HL-60/S4 treated with retinoic acid at 250 ng/mL for 4 days and 3 days (cell line): Measurements from ENCODE around the gene DAPK1.
"Not testable (repeated sequence)": the region's sequence is repeated elsewhere in the genome, so short reads cannot be mapped to it uniquely, and the experiment has no call there.

ENCODE experiments used
- in situ Hi-C: fragments of 300-500 bp; cut with MboI; formaldehyde crosslinking; loops from 2 replicates; pipeline ENCODE4 v1.7.0; 2022; ENCODE audit warnings: low sequenced_read_pairs

Gene DAPK1

GRCh38 chr9:87498046-87498810, 561 bp downstream of the DAPK1 start:
- in situ Hi-C loops = no loop called here

- in situ Hi-C loops = no loop called here
These were observed 1.2 kb downstream of the DAPK1 start for GRCh38 chr9:87498811-87499360.

GRCh38 chr9:87499424-87500017, 1.9 kb downstream of the DAPK1 start:
- in situ Hi-C loops = no loop called here

DNA sequence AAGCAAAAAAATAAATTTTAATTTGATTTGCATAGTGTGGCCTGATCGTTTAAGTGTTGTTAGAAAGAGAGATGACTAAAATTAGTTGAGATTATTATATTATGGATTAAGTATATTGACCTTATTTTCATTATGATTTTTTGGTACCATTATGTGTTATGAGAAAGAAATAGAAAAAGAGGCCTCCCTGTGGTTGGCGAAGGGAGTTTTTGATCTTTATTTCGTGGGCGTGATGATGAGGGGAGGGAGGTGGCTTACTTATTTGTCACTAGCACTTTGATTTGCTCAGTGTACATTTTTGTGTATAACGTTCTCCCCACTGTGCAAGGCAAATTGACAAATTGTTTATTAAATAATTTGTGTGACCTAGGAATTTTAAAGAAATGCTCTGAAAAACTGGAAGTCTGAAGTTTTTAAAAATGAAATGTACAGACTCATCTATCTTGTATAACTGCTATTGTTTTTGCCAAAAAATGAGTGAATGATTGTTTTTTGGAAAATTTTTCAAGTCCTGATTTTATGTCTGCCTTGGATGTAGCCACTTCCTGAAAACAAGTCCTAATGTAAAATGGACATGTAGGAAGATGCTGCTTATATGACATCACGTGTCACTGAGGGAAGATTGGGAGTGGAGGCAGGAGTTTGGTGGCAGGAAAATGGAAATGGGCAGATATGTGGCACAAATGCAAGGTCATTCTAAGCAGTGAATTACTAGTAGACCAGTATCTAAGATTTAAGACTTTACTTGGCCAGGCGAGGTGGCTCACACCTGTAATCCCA, 3.0 kb downstream of the DAPK1 start:
- in situ Hi-C loops = no loop called here

GRCh38 chr9:87501271-87501656, 3.6 kb downstream of the DAPK1 start:
- in situ Hi-C loops = not testable (repeated sequence)

DNA sequence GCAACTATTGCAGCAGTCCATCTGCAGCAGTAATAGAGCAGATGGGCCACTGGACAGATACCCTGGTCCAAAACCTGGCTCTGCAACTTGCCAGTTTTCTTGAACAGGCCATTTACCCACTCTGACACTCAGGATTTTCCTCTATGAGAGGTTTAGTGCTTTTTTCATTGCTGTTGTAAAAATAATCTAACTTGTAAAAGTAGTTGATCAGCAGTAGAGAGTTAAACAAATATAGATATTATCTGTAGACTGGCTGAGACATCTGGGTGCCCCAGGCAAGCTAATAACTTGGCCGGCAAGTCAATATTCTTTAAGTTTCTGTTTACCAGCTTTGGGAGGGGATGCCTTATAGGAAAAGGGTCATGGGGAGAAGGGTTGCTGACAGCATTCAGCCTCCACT, 4.1 kb downstream of the DAPK1 start:
- in situ Hi-C loops = no loop called here

DNA sequence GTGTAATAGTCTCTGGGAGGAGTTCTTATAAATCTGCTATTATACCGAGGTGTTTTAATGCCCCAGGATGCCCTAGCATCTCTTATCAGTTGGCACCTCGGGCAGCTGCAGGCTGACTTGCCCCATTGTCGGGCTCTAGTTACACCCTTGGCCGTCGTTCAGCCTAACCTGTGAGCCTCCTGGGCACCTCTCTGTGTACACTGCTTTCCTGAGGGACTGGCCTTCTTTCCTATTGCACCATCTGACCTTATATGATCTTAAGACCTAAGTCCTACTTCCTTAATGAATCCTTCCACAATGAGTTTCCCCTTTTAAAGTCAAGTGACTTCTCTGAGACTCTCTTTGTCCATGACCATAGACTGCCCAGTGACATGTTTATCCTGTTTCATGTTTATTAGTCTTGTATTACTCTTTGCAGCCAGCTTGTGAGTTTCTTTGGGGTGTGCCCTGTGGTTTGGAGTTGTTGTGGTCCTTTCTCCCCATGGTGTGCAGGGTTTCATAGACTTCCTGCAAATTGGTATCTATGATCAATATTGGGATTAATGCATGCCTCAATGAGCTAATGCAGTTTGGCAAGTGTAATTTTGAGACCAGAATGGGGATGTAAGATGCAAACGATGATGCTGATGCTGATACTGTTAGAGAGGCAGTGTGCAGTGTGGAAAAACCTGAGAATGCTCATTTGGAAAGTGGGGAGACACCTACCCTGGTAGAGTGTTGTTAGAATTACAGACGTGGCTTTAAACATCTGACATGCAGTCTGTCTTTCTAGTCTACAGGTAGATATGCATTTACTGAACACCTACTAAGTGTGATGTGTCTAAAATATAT, 4.9 kb downstream of the DAPK1 start:
- in situ Hi-C loops = no loop called here

DNA sequence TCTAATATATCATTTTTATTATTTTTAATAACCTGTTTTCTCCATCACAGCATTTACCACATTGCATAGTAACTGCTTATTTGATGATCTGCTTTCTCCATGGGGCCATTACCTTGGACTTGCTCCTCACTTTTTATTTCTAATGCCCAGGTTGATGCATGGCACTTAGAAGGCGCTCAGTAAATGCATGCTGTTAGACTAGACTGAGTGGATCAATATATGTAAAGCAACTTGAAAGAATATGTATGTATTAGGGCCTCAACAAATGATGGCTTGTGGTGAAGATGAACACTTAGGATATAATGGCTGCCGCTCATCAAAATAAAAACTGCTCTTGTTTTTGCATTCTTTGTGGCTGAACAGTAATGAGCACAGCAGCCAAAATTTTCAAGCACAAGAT, 5.8 kb downstream of the DAPK1 start:
- in situ Hi-C loops = no loop called here

- in situ Hi-C loops = no loop called here
These were observed 6.3 kb downstream of the DAPK1 start for GRCh38 chr9:87503927-87504326.

DNA sequence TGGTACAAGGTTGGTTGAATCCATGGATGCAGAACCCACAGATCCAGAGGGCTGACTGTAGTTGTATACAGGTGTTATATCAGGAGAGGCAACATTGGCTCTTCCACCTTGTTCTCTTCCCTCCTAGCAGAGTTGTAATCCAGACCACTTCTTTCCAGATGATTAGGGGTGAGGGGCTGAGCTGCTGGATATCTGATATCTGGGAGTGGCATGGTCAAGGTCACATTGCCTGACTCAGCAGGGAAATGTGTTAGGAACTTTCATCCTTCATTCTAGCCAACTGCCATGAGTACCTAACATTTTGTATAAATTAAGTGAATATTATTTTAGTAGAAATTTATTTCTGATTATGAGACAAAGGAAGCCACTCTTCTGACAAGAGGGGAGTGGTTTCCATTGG, 7.3 kb downstream of the DAPK1 start:
- in situ Hi-C loops = no loop called here

- in situ Hi-C loops = no loop called here
These were observed 8.4 kb downstream of the DAPK1 start for GRCh38 chr9:87505869-87506678.

DNA sequence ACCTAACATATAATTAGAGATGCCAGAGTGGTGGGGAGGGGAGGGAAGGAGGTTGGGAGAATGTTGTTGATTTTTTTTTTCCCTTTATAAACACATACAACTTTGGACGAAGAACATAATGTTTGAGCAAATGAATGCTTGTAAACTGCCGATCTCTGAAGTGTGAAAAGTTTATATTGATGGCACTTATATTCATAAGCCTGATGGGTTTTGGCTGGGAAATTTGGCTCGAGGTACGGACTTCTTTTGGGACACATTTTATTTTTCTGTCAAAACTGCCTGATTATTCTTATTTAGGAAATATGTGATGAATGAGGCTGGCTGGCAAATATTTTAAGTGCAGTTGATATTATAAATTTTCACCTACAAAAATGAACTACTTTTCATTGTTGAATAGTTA, 9.9 kb downstream of the DAPK1 start:
- in situ Hi-C loops = no loop called here

- in situ Hi-C loops = no loop called here
These were observed 12.6 kb downstream of the DAPK1 start for GRCh38 chr9:87510252-87510683.

DNA sequence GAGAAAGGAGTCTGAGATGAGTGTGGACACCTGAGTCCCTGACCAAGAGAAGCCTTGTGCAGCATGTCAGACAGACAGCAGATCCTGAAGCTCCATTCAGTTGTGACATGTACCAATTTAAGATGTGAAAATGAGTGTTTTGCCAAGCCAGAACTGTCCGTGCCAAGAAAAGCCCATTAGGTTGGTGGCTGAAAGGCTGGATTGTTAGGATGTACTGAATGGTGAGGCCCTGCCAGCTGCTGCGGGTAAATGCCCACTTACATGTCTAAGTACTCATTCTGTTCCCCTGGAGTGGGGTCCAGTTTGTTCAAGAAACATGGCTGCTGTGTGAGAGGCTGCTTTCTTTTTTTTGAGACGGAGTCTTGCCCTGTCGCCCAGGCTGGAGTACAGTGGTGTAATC, 14.6 kb downstream of the DAPK1 start:
- in situ Hi-C loops = no loop called here

GRCh38 chr9:87513161-87513560, 15.5 kb downstream of the DAPK1 start:
- in situ Hi-C loops = no loop called here

- in situ Hi-C loops = no loop called here
These were observed 16.3 kb downstream of the DAPK1 start for GRCh38 chr9:87513880-87514535.

DNA sequence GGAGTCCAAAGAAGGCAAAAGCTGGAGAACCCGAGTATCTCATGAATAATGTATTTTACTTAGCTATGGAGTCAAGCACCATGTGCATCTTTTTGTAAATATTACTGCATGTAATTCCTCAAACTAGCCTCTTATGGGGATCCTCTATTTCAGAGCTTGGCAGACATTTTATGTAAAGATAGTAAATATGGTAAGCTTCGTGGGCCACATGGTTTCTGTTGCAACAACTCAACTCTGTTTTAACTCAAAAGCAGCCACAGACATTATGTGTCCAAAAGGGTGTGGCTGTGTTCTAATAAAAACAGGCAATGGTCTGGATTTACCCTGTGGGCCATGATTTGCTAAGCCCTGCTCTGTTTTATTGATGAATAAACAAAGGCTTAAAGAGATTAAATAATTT, 17.3 kb downstream of the DAPK1 start:
- in situ Hi-C loops = no loop called here

DNA sequence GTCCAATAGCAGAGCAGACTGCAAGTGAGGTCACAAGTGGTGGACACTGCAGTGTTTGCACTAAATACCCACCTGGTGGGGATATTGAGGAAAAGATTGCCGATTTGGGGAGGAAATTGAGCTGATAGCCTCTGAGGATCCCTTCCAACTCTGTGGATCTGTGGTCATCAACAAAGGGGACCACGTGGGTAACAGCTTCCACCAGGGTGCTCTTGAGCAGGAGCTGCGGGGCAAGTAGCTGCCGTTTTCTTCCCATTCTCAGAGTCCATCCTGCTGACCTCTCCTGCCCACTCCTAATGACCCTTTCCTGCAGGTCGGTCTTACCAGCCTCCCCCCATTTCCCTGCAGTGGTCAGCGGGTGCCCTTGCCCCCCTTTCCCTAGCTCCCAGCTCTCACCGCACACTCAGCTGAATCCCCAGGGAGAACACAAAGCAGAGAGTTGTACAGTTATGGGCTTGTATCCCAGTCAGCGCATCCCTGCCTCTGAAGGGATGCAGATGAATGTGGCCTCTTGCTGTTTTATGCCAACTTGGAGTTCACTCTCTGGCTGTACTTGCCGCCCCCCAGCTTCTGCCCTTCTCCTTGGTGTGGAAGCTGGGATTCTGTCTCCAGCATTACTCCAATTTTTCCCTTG, 18.0 kb downstream of the DAPK1 start:
- in situ Hi-C loops = no loop called here
